H9 (cell line): ENCODE data around the gene DAB1. TPM values are rescaled to one million over a fixed set of nuclear protein-coding genes. Genes with fewer than 3 reads are reported as not detected.

Experiments
- DNase-seq: peaks from one replicate; pipeline ENCODE4 v3.0.0-alpha.2; 2017
- H2AFZ ChIP-seq: one replicate; pipeline ENCODE4 v1.6.1; 2013; ENCODE audit warnings: mild to moderate bottlenecking, low read length, control low read depth, moderate library complexity
- H2AK5ac ChIP-seq: 2 replicates; pipeline ENCODE4 v1.6.1; 2013; ENCODE audit warnings: low read length, control low read depth, mixed read lengths; ENCODE audit not compliant: insufficient read length
- H2BK120ac ChIP-seq: one replicate; pipeline ENCODE4 v1.6.1; 2013; ENCODE audit warnings: low read depth, mild to moderate bottlenecking, low read length, control low read depth, inconsistent platforms; ENCODE audit not compliant: poor library complexity, severe bottlenecking
- H2BK12ac ChIP-seq: 2 replicates; pipeline ENCODE4 v1.6.1; 2013; ENCODE audit warnings: low read length, control low read depth, mixed read lengths, low read depth; ENCODE audit not compliant: insufficient read length
- H2BK15ac ChIP-seq: 2 replicates; pipeline ENCODE4 v1.6.1; 2013; ENCODE audit warnings: low read depth, low read length, control low read depth
- H2BK20ac ChIP-seq: one replicate; pipeline ENCODE4 v1.6.1; 2013; ENCODE audit warnings: low read depth, mild to moderate bottlenecking, low read length, control low read depth, inconsistent platforms; ENCODE audit not compliant: poor library complexity, severe bottlenecking
- H2BK5ac ChIP-seq: 2 replicates; pipeline ENCODE4 v1.6.1; 2013; ENCODE audit warnings: low read length, control low read depth, mixed read lengths; ENCODE audit not compliant: insufficient read length
- H3K14ac ChIP-seq: 2 replicates; pipeline ENCODE4 v1.6.1; 2013; ENCODE audit warnings: low read length, control low read depth; ENCODE audit not compliant: insufficient read depth
- H3K18ac ChIP-seq: 2 replicates; pipeline ENCODE4 v1.6.1; 2013; ENCODE audit warnings: low read depth, mild to moderate bottlenecking, mixed read lengths, low read length, control low read depth; ENCODE audit not compliant: insufficient read length
- H3K23ac ChIP-seq: 2 replicates; pipeline ENCODE4 v1.6.1; 2013; ENCODE audit warnings: low read length, control low read depth, mixed read lengths, low read depth; ENCODE audit not compliant: insufficient read length
- H3K23me2 ChIP-seq: 2 replicates; pipeline ENCODE4 v1.6.1; 2013; ENCODE audit warnings: low read depth, mild to moderate bottlenecking, mixed read lengths, low read length, control low read depth; ENCODE audit not compliant: insufficient read length, poor library complexity, severe bottlenecking
- H3K27ac ChIP-seq: 2 replicates; pipeline ENCODE4 v1.5.1; 2013; ENCODE audit warnings: low read length, control low read depth, mixed read lengths, low read depth; ENCODE audit not compliant: insufficient read length
- H3K27me3 ChIP-seq: 2 replicates; pipeline ENCODE4 v1.6.1; 2013; ENCODE audit warnings: low read length, control low read depth, inconsistent platforms; ENCODE audit not compliant: insufficient read depth
- H3K4ac ChIP-seq: 2 replicates; pipeline ENCODE4 v1.6.1; 2013; ENCODE audit warnings: low read depth, mild to moderate bottlenecking, control low read depth, inconsistent platforms, low read length, moderate library complexity
- H3K4me1 ChIP-seq: 2 replicates; pipeline ENCODE4 v1.6.1; 2013; ENCODE audit warnings: low read length, control low read depth, inconsistent platforms; ENCODE audit not compliant: insufficient read depth
- H3K4me2 ChIP-seq: 2 replicates; pipeline ENCODE4 v1.6.1; 2013; ENCODE audit warnings: low read length, control low read depth, mixed read lengths; ENCODE audit not compliant: insufficient read length, insufficient read depth
- H3K56ac ChIP-seq: 2 replicates; pipeline ENCODE4 v1.6.1; 2013; ENCODE audit warnings: low read depth, mild to moderate bottlenecking, mixed read lengths, low read length, control low read depth; ENCODE audit not compliant: insufficient read length
- H3K79me1 ChIP-seq: 2 replicates; pipeline ENCODE4 v1.6.1; 2013; ENCODE audit warnings: low read depth, mild to moderate bottlenecking, moderate library complexity, low read length, control low read depth, inconsistent platforms; ENCODE audit not compliant: insufficient read depth, poor library complexity, severe bottlenecking
- H3K79me2 ChIP-seq: 2 replicates; pipeline ENCODE4 v1.6.1; 2013; ENCODE audit warnings: low read length, control low read depth, inconsistent platforms; ENCODE audit not compliant: insufficient read depth
- H3K9ac ChIP-seq: 2 replicates; pipeline ENCODE4 v1.6.1; 2013; ENCODE audit warnings: low read length, control low read depth, mixed read lengths; ENCODE audit not compliant: insufficient read length; ENCODE audit errors: extremely low read depth
- H3K9me3 ChIP-seq: one replicate; pipeline ENCODE4 v1.6.1; 2013; ENCODE audit warnings: low read depth, low read length, inconsistent platforms; ENCODE audit not compliant: control insufficient read depth
- H3T11ph ChIP-seq: one replicate; pipeline ENCODE4 v1.6.1; 2013; ENCODE audit warnings: mild to moderate bottlenecking, low read length, control low read depth, inconsistent platforms
- H4K20me1 ChIP-seq: one replicate; pipeline ENCODE4 v1.6.1; 2013; ENCODE audit not compliant: control insufficient read depth, insufficient read length, insufficient read depth
- H4K5ac ChIP-seq: 2 replicates; pipeline ENCODE4 v1.6.1; 2013; ENCODE audit warnings: low read depth, mild to moderate bottlenecking, mixed read lengths, low read length, control low read depth; ENCODE audit not compliant: insufficient read length
- H4K8ac ChIP-seq: replicated peaks from 2 replicates; pipeline ENCODE4 v1.6.1; 2013; ENCODE audit warnings: low read length, control low read depth, mixed read lengths, low read depth; ENCODE audit not compliant: insufficient read length
- H4K91ac ChIP-seq: 2 replicates; pipeline ENCODE4 v1.6.1; 2013; ENCODE audit warnings: low read depth, mild to moderate bottlenecking, moderate library complexity, mixed read lengths, low read length, control low read depth; ENCODE audit not compliant: insufficient read length
- H3K27ac Mint-ChIP-seq, 3 experiments: 2 replicates in 2 of 3; 3 replicates in 1 of 3; pipeline ENCODE4 v1.8.0; 2020 to 2021; ENCODE audit warnings: mixed read lengths in 3 of 3, mild to moderate bottlenecking in 1 of 3, moderate library complexity in 1 of 3
- H3K27me3 Mint-ChIP-seq: 2 replicates; pipeline ENCODE4 v1.8.0; 2021; ENCODE audit warnings: low read depth, mild to moderate bottlenecking, moderate library complexity, mixed read lengths
- H3K36me3 Mint-ChIP-seq, 3 experiments: 2 replicates in 2 of 3; 3 replicates in 1 of 3; pipeline ENCODE4 v1.8.0; 2020 to 2021; ENCODE audit warnings: low read depth in 3 of 3, mixed read lengths in 3 of 3; ENCODE audit not compliant: insufficient read depth in 1 of 3
- H3K4me1 Mint-ChIP-seq, 2 experiments: 2 replicates each; pipeline ENCODE4 v1.8.0; 2020; ENCODE audit warnings: mixed read lengths in 2 of 2
- H3K4me3 Mint-ChIP-seq, 2 experiments: 2 replicates in 1 of 2; 3 replicates in 1 of 2; pipeline ENCODE4 v1.8.0; 2020 to 2021; ENCODE audit warnings: mild to moderate bottlenecking in 2 of 2, mixed read lengths in 2 of 2, moderate library complexity in 1 of 2
- H3K9me3 Mint-ChIP-seq, 2 experiments: 2 replicates in 1 of 2; 3 replicates in 1 of 2; pipeline ENCODE4 v1.8.0; 2020; ENCODE audit warnings: mild to moderate bottlenecking in 2 of 2, mixed read lengths in 2 of 2, moderate library complexity in 1 of 2
- WGBS: extraction: QIAGEN DNeasy Blood & Tissue Kit; methylation state at CpG from one replicate; pipeline ENCODE4 v1.1.7; 2013; ENCODE audit warnings: missing lambda C conversion rate, low lambda C conversion rate, mixed read lengths; ENCODE audit not compliant: insufficient read length; ENCODE audit errors: extremely low coverage; 5-methylcytosine and 5-hydroxymethylcytosine counted together
- total RNA-seq: library from RNA; stranded (reverse); gene quantifications from 2 replicates; pipeline ENCODE4 v1.2.1, GENCODE V29; 2021
- TF ChIP-seq, protein P1 (sequence below): fragments of 200-600 bp; sonication (generic); conservative IDR thresholded peaks from 3 replicates; pipeline ENCODE4 v1.8.0; 2021; ENCODE audit warnings: antibody characterized with exemption, mild to moderate bottlenecking

DAB1 gene
- total RNA-seq, 1 experiment from 2014 or later: 9.3 TPM

- Histone ChIP-seq H3K27me3 (no peaks in the 10 kb centered on the region), H3K56ac (no peak overlapping the region), H3T11ph (no peak overlapping the region), H3K27ac (no peak overlapping the region), H2BK5ac (no peak overlapping the region), H3K18ac (no peak overlapping the region), H3K14ac (no peak overlapping the region), H3K4me1 (no peaks in the 10 kb centered on the region), H4K91ac (no peak overlapping the region), H2BK15ac (no peak overlapping the region), H3K79me2 (no peaks in the 10 kb centered on the region), H2AFZ (no peak overlapping the region), H3K79me1 (no peaks in the 10 kb centered on the region), H4K5ac (no peak overlapping the region), H2BK120ac (no peak overlapping the region), H2AK5ac (no peak overlapping the region), H3K9me3 (no peaks in the 10 kb centered on the region), H2BK12ac (no peak overlapping the region), H3K9ac (no peak overlapping the region), H2BK20ac (no peak overlapping the region), H3K4ac (no peak overlapping the region), H3K23me2 (no peaks in the 10 kb centered on the region), H3K23ac (no peak overlapping the region), H4K8ac (no peak overlapping the region), H3K4me2 (no peak overlapping the region), H4K20me1 (no peaks in the 10 kb centered on the region)
- H3K36me3 Mint-ChIP-seq: peaks cover 3 to 16% (median 9%) of the 10 kb centered on the region in 3 experiments
- DNase-seq: no peak
- TF ChIP-seq, protein P1, sequence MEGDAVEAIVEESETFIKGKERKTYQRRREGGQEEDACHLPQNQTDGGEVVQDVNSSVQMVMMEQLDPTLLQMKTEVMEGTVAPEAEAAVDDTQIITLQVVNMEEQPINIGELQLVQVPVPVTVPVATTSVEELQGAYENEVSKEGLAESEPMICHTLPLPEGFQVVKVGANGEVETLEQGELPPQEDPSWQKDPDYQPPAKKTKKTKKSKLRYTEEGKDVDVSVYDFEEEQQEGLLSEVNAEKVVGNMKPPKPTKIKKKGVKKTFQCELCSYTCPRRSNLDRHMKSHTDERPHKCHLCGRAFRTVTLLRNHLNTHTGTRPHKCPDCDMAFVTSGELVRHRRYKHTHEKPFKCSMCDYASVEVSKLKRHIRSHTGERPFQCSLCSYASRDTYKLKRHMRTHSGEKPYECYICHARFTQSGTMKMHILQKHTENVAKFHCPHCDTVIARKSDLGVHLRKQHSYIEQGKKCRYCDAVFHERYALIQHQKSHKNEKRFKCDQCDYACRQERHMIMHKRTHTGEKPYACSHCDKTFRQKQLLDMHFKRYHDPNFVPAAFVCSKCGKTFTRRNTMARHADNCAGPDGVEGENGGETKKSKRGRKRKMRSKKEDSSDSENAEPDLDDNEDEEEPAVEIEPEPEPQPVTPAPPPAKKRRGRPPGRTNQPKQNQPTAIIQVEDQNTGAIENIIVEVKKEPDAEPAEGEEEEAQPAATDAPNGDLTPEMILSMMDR: no peak
- H3K27me3 Mint-ChIP-seq: no peaks in the 10 kb centered on the region
- WGBS: no CpG with 5 or more reads among the region's 8 CpGs
- H3K27ac Mint-ChIP-seq: no peak overlapping the region
- H3K9me3 Mint-ChIP-seq: peaks cover 11 to 16% of the 10 kb centered on the region in 2 experiments
- peaks cover 4 to 5% of the 10 kb centered on the region in 2 experiments; a peak in 1 of 4 replicates for H3K4me1 Mint-ChIP-seq
- H3K4me3 Mint-ChIP-seq: no peak overlapping the region
Observed at GRCh38 chr1:57033222-57034001, 390.4 kb downstream of the DAB1 start.
